GM12878 (cell line): ENCODE results near the gene ESRRB. TPM values are rescaled to one million over a fixed set of nuclear protein-coding genes. Genes with fewer than 3 reads are reported as not detected.

Source experiments
- ATAC-seq: fragments of 200-7000 bp; cut with Tn5 transposase; 3 replicates; pipeline ENCODE4 v1.9.1; 2020; ENCODE audit warnings: mild to moderate bottlenecking, moderate library complexity
- BruUV-seq: library from RNA; stranded (reverse); fragments of 400-500 nt; replicated peaks from 2 replicates; lab custom pipeline; 2021; lab: Mats Ljungman, UMichigan
- CTCF ChIA-PET: fragments of 300-600 bp; sonication (Branson Sonifier 250); formaldehyde crosslinking; extraction: SDS; loops from one replicate; lab custom pipeline; 2021; ENCODE audit warnings: inconsistent platforms; lab: Yijun Ruan, JAX
- POLR2A ChIA-PET: fragments of 350-600 bp; formaldehyde crosslinking; extraction: SDS; loops from one replicate; lab custom pipeline; 2021; ENCODE audit warnings: inconsistent platforms; lab: Charles Lee
- RAD21 ChIA-PET: fragments of 300-600 bp; sonication (Branson Sonifier 250); formaldehyde crosslinking; loops from one replicate; lab custom pipeline; 2023; ENCODE audit warnings: antibody characterized with exemption; ENCODE audit not compliant: unreplicated experiment; lab: Charles Lee
- SMC1A ChIA-PET: fragments of 300-600 bp; sonication (Branson Sonifier 250); formaldehyde crosslinking; loops from one replicate; lab custom pipeline; 2023; ENCODE audit not compliant: unreplicated experiment, uncharacterized antibody; lab: Charles Lee
- DNase-seq: peaks from one replicate; pipeline ENCODE4 v3.0.0-alpha.2; 2011; ENCODE audit warnings: low read depth, low spot score
- FAIRE-seq: peaks from 3 replicates; lab custom pipeline; 2011; peaks lifted over from hg19 to GRCh38; lab: Jason Lieb, UNC
- H2AFZ ChIP-seq: 2 replicates; pipeline ENCODE4 v1.6.0; 2011; ENCODE audit warnings: low read depth, low read length, control low read depth; ENCODE audit not compliant: control insufficient read depth
- H3K27ac ChIP-seq: 2 replicates; pipeline ENCODE4 v1.5.1; 2011; ENCODE audit warnings: control low read depth; ENCODE audit not compliant: control insufficient read depth, insufficient read depth
- H3K27me3 ChIP-seq, 2 experiments: replicated peaks in 1 of 2; 2 replicates each; pipeline versions ENCODE4 v1.6.0 to v1.6.1; 2011; ENCODE audit warnings: low read length in 1 of 2; ENCODE audit not compliant: control insufficient read depth in 2 of 2, insufficient read depth in 2 of 2
- H3K36me3 ChIP-seq, 2 experiments: 2 replicates each; pipeline ENCODE4 v1.5.1; 2011; ENCODE audit warnings: low read length in 1 of 2; ENCODE audit not compliant: control insufficient read depth in 2 of 2, insufficient read depth in 2 of 2
- H3K4me1 ChIP-seq: 2 replicates; pipeline ENCODE4 v1.6.1; 2011; ENCODE audit warnings: mild to moderate bottlenecking, low read length, moderate library complexity, mixed read lengths; ENCODE audit not compliant: control insufficient read depth, insufficient read depth
- H3K4me2 ChIP-seq: 2 replicates; pipeline ENCODE4 v1.6.0; 2011; ENCODE audit warnings: control low read depth; ENCODE audit not compliant: control insufficient read depth, insufficient read depth
- H3K4me3 ChIP-seq: fragments of 200-600 bp; sonication (generic); 2 replicates; pipeline ENCODE4 v1.5.1; 2016
- H3K79me2 ChIP-seq: 2 replicates; pipeline ENCODE4 v1.6.0; 2011; ENCODE audit warnings: low read length; ENCODE audit not compliant: control insufficient read depth, insufficient read depth
- H3K9ac ChIP-seq: 2 replicates; pipeline ENCODE4 v1.8.0; 2011; ENCODE audit warnings: low read length, control low read depth, mixed read lengths; ENCODE audit not compliant: control insufficient read depth, insufficient read depth
- H3K9me3 ChIP-seq: replicated peaks from 3 replicates; pipeline ENCODE4 v1.5.1; 2011; ENCODE audit warnings: mild to moderate bottlenecking, low read length; ENCODE audit not compliant: control insufficient read depth, insufficient read depth
- H4K20me1 ChIP-seq: 2 replicates; pipeline ENCODE4 v1.6.0; 2011; ENCODE audit not compliant: control insufficient read depth, insufficient read depth
- BCL11A ChIP-seq: IDR thresholded peaks from 2 replicates; pipeline ENCODE4 v1.6.1; 2011; ENCODE audit warnings: low read depth, low read length
- BHLHE40 ChIP-seq, 2 experiments: fragments of 450-650 bp in 1 of 2; IDR thresholded peaks; 2 replicates each; pipeline ENCODE4 v1.6.1; 2011 to 2017; ENCODE audit warnings: low read depth in 2 of 2, borderline replicate concordance in 1 of 2, improper control_type of control experiment in 1 of 2, low read length in 1 of 2, mild to moderate bottlenecking in 1 of 2
- CBX3 ChIP-seq: fragments of 200-600 bp; sonication (generic); IDR thresholded peaks from 2 replicates; pipeline ENCODE4 v1.6.1; 2016; ENCODE audit warnings: low read depth, borderline replicate concordance
- CREB1 ChIP-seq: IDR thresholded peaks from 2 replicates; pipeline ENCODE4 v1.6.1; 2012; ENCODE audit warnings: low read depth, mild to moderate bottlenecking, inconsistent platforms
- NBN ChIP-seq: fragments of 450-650 bp; IDR thresholded peaks from 2 replicates; pipeline ENCODE4 v1.6.1; 2016
- PKNOX1 ChIP-seq: fragments of 450-650 bp; IDR thresholded peaks from 2 replicates; pipeline ENCODE4 v1.6.1; 2016; ENCODE audit warnings: mild to moderate bottlenecking
- SMARCA5 ChIP-seq: fragments of 450-650 bp; IDR thresholded peaks from 2 replicates; pipeline ENCODE4 v1.6.1; 2017; ENCODE audit warnings: mild to moderate bottlenecking
- USF2 ChIP-seq: IDR thresholded peaks from 2 replicates; pipeline ENCODE4 v1.6.1; 2011; ENCODE audit warnings: low read depth, low read length, improper control_type of control experiment, borderline replicate concordance
- WGBS: methylation state at CpG from one replicate; pipeline ENCODE4 v1.1.6; 2016; ENCODE audit warnings: low lambda C conversion rate; ENCODE audit not compliant: insufficient replicate concordance, insufficient coverage; ENCODE audit errors: missing lambda C conversion rate; 5-methylcytosine and 5-hydroxymethylcytosine counted together
- in situ Hi-C: fragments of 300-500 bp; cut with MboI; formaldehyde crosslinking; loops from 9 replicates; pipeline ENCODE4 v1.14.3; 2018; ENCODE audit warnings: mixed read lengths
- intact Hi-C: fragments of 100-400 bp; cut with micrococcal nuclease; formaldehyde crosslinking; loops from one replicate; pipeline ENCODE4 v1.14.2; 2022; ENCODE audit not compliant: unreplicated experiment
- polyA plus RNA-seq, 11 experiments: library from polyadenylated mRNA; depleted of rRNA in 4 of 11; unstranded in 6 of 11; stranded (reverse) in 5 of 11; fragments of >200 nt; fragmentation: Nextera tagmentation in 4 of 11; fragmentation: Illumina TruSeq in 1 of 11; extraction: Ambion mirVana in 4 of 11; extraction: Trizol in 1 of 11; gene quantifications; 1 replicate in 1 of 11; 2 replicates in 10 of 11; pipeline versions ENCODE4 v1.2.1 to v1.2.3, GENCODE V29; 2011 to 2016; ENCODE audit warnings: inconsistent platforms in 2 of 11, missing spikeins in 2 of 11, low read depth in 1 of 11
- total RNA-seq, 4 experiments: library from RNA; depleted of rRNA in 3 of 4; stranded (reverse); fragments of >200 nt in 3 of 4; fragmentation: Illumina TruSeq in 1 of 4; extraction: Trizol in 1 of 4; gene quantifications; 2 replicates each; pipeline versions ENCODE4 v1.2.1 to v1.2.3, GENCODE V29; 2013 to 2021
- TF ChIP-seq, protein P1 (sequence below): fragments of 450-650 bp; IDR thresholded peaks from 2 replicates; pipeline ENCODE4 v1.6.1; 2017; ENCODE audit warnings: mild to moderate bottlenecking, moderate library complexity
- TF ChIP-seq, protein P2 (sequence below): fragments of 450-650 bp; IDR thresholded peaks from 2 replicates; pipeline ENCODE4 v1.6.1; 2016; ENCODE audit warnings: mild to moderate bottlenecking

ESRRB gene
- total and polyA plus RNA-seq, 10 of the 15 experiments (the other 5 are each of a cell fraction or from before 2014, with no cell fraction given) = 0.03 to 0.73 (median 0.11) TPM; not detected in 6

DNA sequence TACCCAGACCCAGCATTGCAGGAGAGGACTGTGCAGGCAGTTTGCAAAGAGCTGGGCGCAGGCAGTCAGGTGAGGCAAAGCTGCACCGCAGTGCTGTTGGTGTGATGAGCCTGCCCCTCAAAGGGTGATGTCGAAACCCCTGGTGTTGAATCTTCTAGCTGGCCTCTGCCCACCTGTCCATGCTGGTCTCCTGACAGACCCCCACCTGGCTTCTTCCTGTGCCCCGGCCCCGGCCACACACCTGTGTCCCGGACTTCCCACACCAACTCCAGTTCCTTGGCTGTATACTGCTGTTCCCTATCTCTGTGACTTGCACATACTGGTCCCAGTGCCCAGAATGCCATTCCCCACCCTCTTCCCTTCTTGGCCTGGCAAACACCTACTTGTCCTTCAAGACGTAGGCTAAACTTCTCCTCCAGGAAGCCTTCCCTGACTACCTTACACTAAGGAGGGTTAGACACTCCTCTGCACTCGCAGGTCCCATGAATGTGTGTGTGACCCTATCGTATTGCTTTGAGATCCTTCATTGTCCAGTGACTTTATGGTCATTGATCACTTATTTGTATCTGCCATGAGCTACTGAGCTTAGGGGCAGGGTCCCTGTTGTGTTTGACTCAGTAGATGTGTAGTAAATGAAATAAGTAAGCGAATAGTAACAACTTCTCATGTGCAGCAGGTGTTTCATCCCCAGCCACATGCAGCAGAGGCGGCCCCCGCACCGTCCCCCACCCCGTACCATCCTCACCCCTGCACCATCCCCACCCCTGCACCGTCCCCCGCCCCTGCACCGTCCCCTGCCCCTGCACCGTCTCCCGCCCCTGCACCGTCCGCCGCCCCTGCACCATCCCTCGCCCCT is 37.4 kb downstream of the ESRRB start:
- no peak for TF ChIP-seq SMARCA5
- TF ChIP-seq, protein P1, sequence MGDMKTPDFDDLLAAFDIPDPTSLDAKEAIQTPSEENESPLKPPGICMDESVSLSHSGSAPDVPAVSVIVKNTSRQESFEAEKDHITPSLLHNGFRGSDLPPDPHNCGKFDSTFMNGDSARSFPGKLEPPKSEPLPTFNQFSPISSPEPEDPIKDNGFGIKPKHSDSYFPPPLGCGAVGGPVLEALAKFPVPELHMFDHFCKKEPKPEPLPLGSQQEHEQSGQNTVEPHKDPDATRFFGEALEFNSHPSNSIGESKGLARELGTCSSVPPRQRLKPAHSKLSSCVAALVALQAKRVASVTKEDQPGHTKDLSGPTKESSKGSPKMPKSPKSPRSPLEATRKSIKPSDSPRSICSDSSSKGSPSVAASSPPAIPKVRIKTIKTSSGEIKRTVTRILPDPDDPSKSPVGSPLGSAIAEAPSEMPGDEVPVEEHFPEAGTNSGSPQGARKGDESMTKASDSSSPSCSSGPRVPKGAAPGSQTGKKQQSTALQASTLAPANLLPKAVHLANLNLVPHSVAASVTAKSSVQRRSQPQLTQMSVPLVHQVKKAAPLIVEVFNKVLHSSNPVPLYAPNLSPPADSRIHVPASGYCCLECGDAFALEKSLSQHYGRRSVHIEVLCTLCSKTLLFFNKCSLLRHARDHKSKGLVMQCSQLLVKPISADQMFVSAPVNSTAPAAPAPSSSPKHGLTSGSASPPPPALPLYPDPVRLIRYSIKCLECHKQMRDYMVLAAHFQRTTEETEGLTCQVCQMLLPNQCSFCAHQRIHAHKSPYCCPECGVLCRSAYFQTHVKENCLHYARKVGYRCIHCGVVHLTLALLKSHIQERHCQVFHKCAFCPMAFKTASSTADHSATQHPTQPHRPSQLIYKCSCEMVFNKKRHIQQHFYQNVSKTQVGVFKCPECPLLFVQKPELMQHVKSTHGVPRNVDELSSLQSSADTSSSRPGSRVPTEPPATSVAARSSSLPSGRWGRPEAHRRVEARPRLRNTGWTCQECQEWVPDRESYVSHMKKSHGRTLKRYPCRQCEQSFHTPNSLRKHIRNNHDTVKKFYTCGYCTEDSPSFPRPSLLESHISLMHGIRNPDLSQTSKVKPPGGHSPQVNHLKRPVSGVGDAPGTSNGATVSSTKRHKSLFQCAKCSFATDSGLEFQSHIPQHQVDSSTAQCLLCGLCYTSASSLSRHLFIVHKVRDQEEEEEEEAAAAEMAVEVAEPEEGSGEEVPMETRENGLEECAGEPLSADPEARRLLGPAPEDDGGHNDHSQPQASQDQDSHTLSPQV = no peak
- no peak for TF ChIP-seq USF2
- no peak for TF ChIP-seq BCL11A
- TF ChIP-seq BHLHE40 (IDR thresholded peaks at IDR 0.05; ENCODE audit: borderline replicate concordance in 1 of 2, low read depth in 2 of 2, low read length in 1 of 2) = no peak
- TF ChIP-seq, protein P2, sequence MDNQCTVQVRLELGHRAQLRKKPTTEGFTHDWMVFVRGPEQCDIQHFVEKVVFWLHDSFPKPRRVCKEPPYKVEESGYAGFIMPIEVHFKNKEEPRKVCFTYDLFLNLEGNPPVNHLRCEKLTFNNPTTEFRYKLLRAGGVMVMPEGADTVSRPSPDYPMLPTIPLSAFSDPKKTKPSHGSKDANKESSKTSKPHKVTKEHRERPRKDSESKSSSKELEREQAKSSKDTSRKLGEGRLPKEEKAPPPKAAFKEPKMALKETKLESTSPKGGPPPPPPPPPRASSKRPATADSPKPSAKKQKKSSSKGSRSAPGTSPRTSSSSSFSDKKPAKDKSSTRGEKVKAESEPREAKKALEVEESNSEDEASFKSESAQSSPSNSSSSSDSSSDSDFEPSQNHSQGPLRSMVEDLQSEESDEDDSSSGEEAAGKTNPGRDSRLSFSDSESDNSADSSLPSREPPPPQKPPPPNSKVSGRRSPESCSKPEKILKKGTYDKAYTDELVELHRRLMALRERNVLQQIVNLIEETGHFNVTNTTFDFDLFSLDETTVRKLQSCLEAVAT = no peak
- no peak for TF ChIP-seq CBX3
- no peak for TF ChIP-seq CREB1
- TF ChIP-seq PKNOX1 = no peak
- TF ChIP-seq NBN = no peak
- TF ChIP-seq, all 136 proteins: peak for 0
- Histone ChIP-seq H3K4me2 (no peak overlapping the region), H3K9me3 (no peaks in the 10 kb centered on the region), H3K4me1 (no peaks in the 10 kb centered on the region), H3K27me3 (peaks cover 5 to 7% of the 10 kb centered on the region in 2 experiments; a peak in 3 of 4 replicates), H3K27ac (no peak overlapping the region), H3K79me2 (no peaks in the 10 kb centered on the region), H4K20me1 (no peaks in the 10 kb centered on the region), H2AFZ (no peak overlapping the region), H3K4me3 (no peak overlapping the region), H3K9ac (no peak overlapping the region), H3K36me3 (no peaks in the 10 kb centered on the region)
- intact Hi-C loops = no loop called here
- 57% methylated on average over 9 of the region's 23 CpGs for WGBS
- ChIA-PET SMC1A (no interaction called here), CTCF (no interaction called here), POLR2A (interaction anchor here (0.5 kb wide), 1 partner anchor 25 kb away, joined by 4 read pairs; no protein-coding TSS in a partner anchor), RAD21 (no interaction called here)
- BruUV-seq = no TSS peak
- FAIRE-seq (no peak), ATAC-seq (no peak), DNase-seq (no peak)
- in situ Hi-C loops = no loop called here
